ENCODE data around the gene TXNDC11. TPM values are rescaled to one million over a fixed set of nuclear protein-coding genes. Genes with fewer than 3 reads are reported as not detected.

TXNDC11 gene
- total RNA-seq, 1 donor from 2014 or later: 19.6 TPM

DNA sequence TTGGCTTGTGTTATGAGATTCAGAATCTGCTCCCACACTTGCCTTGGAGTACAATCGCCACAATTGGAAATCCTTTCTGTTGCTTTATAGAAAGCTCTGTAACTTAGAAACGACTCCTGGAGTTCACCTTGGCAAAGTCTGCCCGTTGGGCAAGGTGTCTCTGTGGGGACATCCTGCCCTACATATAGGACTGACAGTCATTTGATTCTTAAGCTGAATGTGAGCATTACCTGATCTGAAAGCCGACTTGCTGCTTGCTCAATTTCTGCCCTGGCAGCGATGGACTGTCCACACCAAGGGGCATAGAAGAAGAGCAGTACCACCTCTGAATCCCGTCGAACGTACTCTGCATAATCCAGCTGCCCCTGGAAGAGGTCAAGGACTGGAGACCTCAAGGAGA is 6.9 kb downstream of the TXNDC11 start:
- no peaks in the 10 kb centered on the region for H3K27me3 Mint-ChIP-seq (ENCODE audit: unreplicated experiment)

GRCh38 chr16:11734653-11735043 is 8.0 kb downstream of the TXNDC11 start:
- no peaks in the 10 kb centered on the region for H3K27me3 Mint-ChIP-seq (ENCODE audit: unreplicated experiment)
- TF ChIP-seq, protein P1, sequence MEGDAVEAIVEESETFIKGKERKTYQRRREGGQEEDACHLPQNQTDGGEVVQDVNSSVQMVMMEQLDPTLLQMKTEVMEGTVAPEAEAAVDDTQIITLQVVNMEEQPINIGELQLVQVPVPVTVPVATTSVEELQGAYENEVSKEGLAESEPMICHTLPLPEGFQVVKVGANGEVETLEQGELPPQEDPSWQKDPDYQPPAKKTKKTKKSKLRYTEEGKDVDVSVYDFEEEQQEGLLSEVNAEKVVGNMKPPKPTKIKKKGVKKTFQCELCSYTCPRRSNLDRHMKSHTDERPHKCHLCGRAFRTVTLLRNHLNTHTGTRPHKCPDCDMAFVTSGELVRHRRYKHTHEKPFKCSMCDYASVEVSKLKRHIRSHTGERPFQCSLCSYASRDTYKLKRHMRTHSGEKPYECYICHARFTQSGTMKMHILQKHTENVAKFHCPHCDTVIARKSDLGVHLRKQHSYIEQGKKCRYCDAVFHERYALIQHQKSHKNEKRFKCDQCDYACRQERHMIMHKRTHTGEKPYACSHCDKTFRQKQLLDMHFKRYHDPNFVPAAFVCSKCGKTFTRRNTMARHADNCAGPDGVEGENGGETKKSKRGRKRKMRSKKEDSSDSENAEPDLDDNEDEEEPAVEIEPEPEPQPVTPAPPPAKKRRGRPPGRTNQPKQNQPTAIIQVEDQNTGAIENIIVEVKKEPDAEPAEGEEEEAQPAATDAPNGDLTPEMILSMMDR (IDR thresholded peaks at IDR 0.05; ENCODE audit: unreplicated experiment): no peak
- H3K9me3 Mint-ChIP-seq (ENCODE audit: unreplicated experiment): no peaks in the 10 kb centered on the region
- H3K4me1 Mint-ChIP-seq (ENCODE audit: unreplicated experiment): peaks cover 14% of the 10 kb centered on the region
- H3K36me3 Mint-ChIP-seq (ENCODE audit: low read depth, unreplicated experiment): peaks cover 16% of the 10 kb centered on the region
- DNase-seq (ENCODE audit: low spot score): no peak
- peak overlapping the region; percentile 34 for H3K4me3 Mint-ChIP-seq (ENCODE audit: unreplicated experiment)
- H3K27ac Mint-ChIP-seq (ENCODE audit: unreplicated experiment): no peak overlapping the region

More for the DNA sequence above, 6.9 kb downstream of the TXNDC11 start:
- Mint-ChIP-seq H3K36me3 (ENCODE audit: low read depth, unreplicated experiment) (peaks cover 16% of the 10 kb centered on the region), H3K9me3 (ENCODE audit: unreplicated experiment) (no peaks in the 10 kb centered on the region), H3K27ac (ENCODE audit: unreplicated experiment) (no peak overlapping the region), H3K4me1 (ENCODE audit: unreplicated experiment) (peaks cover 24% of the 10 kb centered on the region), H3K4me3 (ENCODE audit: unreplicated experiment) (no peak overlapping the region)
- DNase-seq (ENCODE audit: low spot score): no peak
- TF ChIP-seq, protein P1 (IDR thresholded peaks at IDR 0.05; ENCODE audit: unreplicated experiment): no peak

DNA sequence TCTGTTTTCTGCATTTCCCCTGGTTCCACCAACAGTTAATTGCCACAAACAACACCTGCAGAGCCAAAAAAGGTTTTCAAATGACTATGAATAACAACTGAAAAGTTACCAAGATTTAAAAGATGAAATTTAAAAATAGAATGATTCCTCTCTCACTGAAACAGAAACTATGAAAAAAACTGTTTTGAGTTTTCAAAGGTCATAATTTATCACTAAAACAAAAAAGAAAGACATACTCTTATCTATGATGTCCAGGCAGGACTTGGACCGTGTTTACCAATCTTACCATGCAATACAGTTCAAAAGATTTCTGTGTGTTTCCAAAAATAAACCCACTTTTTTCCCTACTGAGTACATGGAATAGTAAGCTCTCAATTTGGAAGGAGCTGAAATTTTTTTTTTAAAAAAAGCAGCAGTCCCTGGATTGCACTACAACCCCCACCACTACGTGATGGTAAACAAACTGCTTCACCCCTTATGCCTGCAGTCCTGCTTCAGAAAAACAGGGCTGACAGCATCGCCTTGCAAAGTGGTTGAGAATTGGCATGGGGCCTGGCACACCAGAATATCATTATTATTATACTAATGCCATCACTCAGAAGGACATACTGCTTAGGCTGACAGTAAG is 8.5 kb downstream of the TXNDC11 start:
- H3K36me3 Mint-ChIP-seq (ENCODE audit: low read depth, unreplicated experiment): peaks cover 16% of the 10 kb centered on the region
- H3K9me3 Mint-ChIP-seq (ENCODE audit: unreplicated experiment): no peaks in the 10 kb centered on the region
- DNase-seq (ENCODE audit: low spot score): no peak
- H3K4me3 Mint-ChIP-seq (ENCODE audit: unreplicated experiment): no peak overlapping the region
- H3K27ac Mint-ChIP-seq (ENCODE audit: unreplicated experiment): no peak overlapping the region
- TF ChIP-seq, protein P1 (IDR thresholded peaks at IDR 0.05; ENCODE audit: unreplicated experiment): no peak
- peaks cover 9% of the 10 kb centered on the region for H3K4me1 Mint-ChIP-seq (ENCODE audit: unreplicated experiment)
- no peaks in the 10 kb centered on the region for H3K27me3 Mint-ChIP-seq (ENCODE audit: unreplicated experiment)

GRCh38 chr16:11731222-11731621 is 11.4 kb downstream of the TXNDC11 start:
- no peak overlapping the region for H3K27ac Mint-ChIP-seq (ENCODE audit: unreplicated experiment)
- no peak for DNase-seq (ENCODE audit: low spot score)
- peaks cover 11% of the 10 kb centered on the region for H3K36me3 Mint-ChIP-seq (ENCODE audit: low read depth, unreplicated experiment)
- no peak overlapping the region for H3K4me3 Mint-ChIP-seq (ENCODE audit: unreplicated experiment)
- TF ChIP-seq, protein P1 (IDR thresholded peaks at IDR 0.05; ENCODE audit: unreplicated experiment): no peak
- no peaks in the 10 kb centered on the region for H3K27me3 Mint-ChIP-seq (ENCODE audit: unreplicated experiment)
- H3K9me3 Mint-ChIP-seq (ENCODE audit: unreplicated experiment): no peaks in the 10 kb centered on the region
- H3K4me1 Mint-ChIP-seq (ENCODE audit: unreplicated experiment): no peaks in the 10 kb centered on the region

- no peak overlapping the region for H3K27ac Mint-ChIP-seq (ENCODE audit: unreplicated experiment)
- H3K36me3 Mint-ChIP-seq (ENCODE audit: low read depth, unreplicated experiment): peaks cover 11% of the 10 kb centered on the region
- DNase-seq (ENCODE audit: low spot score): no peak
Observed at GRCh38 chr16:11729787-11730186, 12.9 kb downstream of the TXNDC11 start.

More at GRCh38 chr16:11729787-11730186, 12.9 kb downstream of the TXNDC11 start:
- TF ChIP-seq, protein P1 (IDR thresholded peaks at IDR 0.05; ENCODE audit: unreplicated experiment): no peak
- H3K4me3 Mint-ChIP-seq (ENCODE audit: unreplicated experiment): no peak overlapping the region
- H3K4me1 Mint-ChIP-seq (ENCODE audit: unreplicated experiment): no peaks in the 10 kb centered on the region
- H3K27me3 Mint-ChIP-seq (ENCODE audit: unreplicated experiment): no peaks in the 10 kb centered on the region
- no peaks in the 10 kb centered on the region for H3K9me3 Mint-ChIP-seq (ENCODE audit: unreplicated experiment)
